CD4-positive, alpha-beta memory T cell (primary cell): ENCODE results near the gene ABCF1. TPM values are rescaled to one million over a fixed set of nuclear protein-coding genes. Genes with fewer than 3 reads are reported as not detected.

Source experiments
- CTCF ChIA-PET: fragments of 350-600 bp; sonication (Branson Sonifier 250); formaldehyde crosslinking; loops from one replicate; lab custom pipeline; 2021; ENCODE audit warnings: inconsistent platforms; ENCODE audit not compliant: partially characterized antibody; lab: Charles Lee
- POLR2A ChIA-PET: fragments of 350-600 bp; sonication (Branson Sonifier 250); formaldehyde crosslinking; loops from one replicate; lab custom pipeline; 2021; ENCODE audit not compliant: partially characterized antibody; lab: Charles Lee
- DNase-seq, 5 donors: peaks; one replicate each; pipeline versions ENCODE4 v3.0.0 to v3.0.0-alpha.2; 2020 to 2022; ENCODE audit warnings: mixed read lengths in 1 of 5
- H3K27ac ChIP-seq: one replicate; pipeline ENCODE4 v1.7.0; 2013; ENCODE audit warnings: low read depth, low read length
- H3K27me3 ChIP-seq: 2 replicates; pipeline ENCODE4 v1.7.0; 2013; ENCODE audit warnings: mild to moderate bottlenecking, low read length, moderate library complexity; ENCODE audit not compliant: insufficient read depth
- H3K36me3 ChIP-seq: 2 replicates; pipeline ENCODE4 v1.7.0; 2013; ENCODE audit warnings: mild to moderate bottlenecking, low read length, moderate library complexity; ENCODE audit not compliant: insufficient read depth
- H3K4me1 ChIP-seq: 2 replicates; pipeline ENCODE4 v1.7.0; 2013; ENCODE audit warnings: mild to moderate bottlenecking, low read length, moderate library complexity; ENCODE audit not compliant: insufficient read depth
- H3K4me3 ChIP-seq, 2 donors: one replicate each; pipeline ENCODE4 v1.7.0; 2013; ENCODE audit warnings: low read length in 2 of 2, mild to moderate bottlenecking in 1 of 2
- H3K9me3 ChIP-seq, 2 donors: one replicate each; pipeline ENCODE4 v1.7.0; 2013; ENCODE audit warnings: low read length in 2 of 2, control low read depth in 1 of 2; ENCODE audit not compliant: control insufficient read depth in 1 of 2
- H3K27ac Mint-ChIP-seq, 7 donors: one replicate each; pipeline ENCODE4 v1.8.0; 2020 to 2021; ENCODE audit warnings: mixed read lengths in 7 of 7, mild to moderate bottlenecking in 6 of 7, inconsistent platforms in 3 of 7, moderate library complexity in 3 of 7
- H3K27me3 Mint-ChIP-seq, 2 donors: one replicate each; pipeline ENCODE4 v1.8.0; 2020 to 2021; ENCODE audit warnings: mixed read lengths in 2 of 2
- H3K36me3 Mint-ChIP-seq, 2 donors: one replicate each; pipeline ENCODE4 v1.8.0; 2020 to 2021; ENCODE audit warnings: mixed read lengths in 2 of 2, inconsistent platforms in 1 of 2, mild to moderate bottlenecking in 1 of 2
- H3K4me1 Mint-ChIP-seq, 4 donors: one replicate each; pipeline ENCODE4 v1.8.0; 2020 to 2021; ENCODE audit warnings: mixed read lengths in 4 of 4, mild to moderate bottlenecking in 1 of 4
- H3K4me3 Mint-ChIP-seq, 8 donors: one replicate each; pipeline ENCODE4 v1.8.0; 2020 to 2021; ENCODE audit warnings: mixed read lengths in 8 of 8, mild to moderate bottlenecking in 7 of 8, moderate library complexity in 6 of 8, inconsistent platforms in 3 of 8
- H3K9me3 Mint-ChIP-seq, 8 donors: one replicate each; pipeline ENCODE4 v1.8.0; 2020 to 2021; ENCODE audit warnings: mixed read lengths in 8 of 8, mild to moderate bottlenecking in 5 of 8, inconsistent platforms in 3 of 8, moderate library complexity in 1 of 8
- intact Hi-C: fragments of 100-400 bp; cut with micrococcal nuclease; formaldehyde crosslinking; loops from one replicate; pipeline ENCODE4 v1.15.1; 2023
- polyA plus RNA-seq, 2 donors: library from polyadenylated mRNA; unstranded; fragments of 300-500 nt; fragmentation: Illumina TruSeq; gene quantifications; one replicate each; pipeline ENCODE4 v1.2.3, GENCODE V29; 2021
- total RNA-seq, 2 experiments: library from RNA; stranded (reverse); gene quantifications; one replicate each; pipeline ENCODE4 v1.2.3, GENCODE V29; 2021

The ABCF1 gene
- total and polyA plus RNA-seq, 4 experiments from 2014 or later, result 7.5 to 66.8 (median 53.7) TPM

GRCh38 chr6:30547454-30547853 lies 23.8 kb upstream of the ABCF1 start:
- peaks cover 35% of the 10 kb centered on the region for H3K36me3 ChIP-seq
- H3K4me3 ChIP-seq, result no peak overlapping the region
- no peak overlapping the region for H3K27ac ChIP-seq
- H3K4me1 ChIP-seq, result peaks cover 28% of the 10 kb centered on the region
- Mint-ChIP-seq H3K27ac (no peak overlapping the region), H3K4me1 (peaks cover 22 to 29% (median 27%) of the 10 kb centered on the region in 4 donors), H3K36me3 (peaks cover 41 to 59% of the 10 kb centered on the region in 2 donors), H3K9me3 (no peaks in the 10 kb centered on the region), H3K4me3 (no peak overlapping the region), H3K27me3 (no peaks in the 10 kb centered on the region)
- DNase-seq, result no peak
- H3K27me3 ChIP-seq, result no peaks in the 10 kb centered on the region
- H3K9me3 ChIP-seq, result no peaks in the 10 kb centered on the region
- ChIA-PET POLR2A (interaction anchor here (0.6 to 14.0 kb wide), 4 partner anchors 7 to 186 kb away, joined by 3 to 255 read pairs (median 72); partner anchors contain the start of genes GNL1, PPP1R10 and PRR3), CTCF (interaction anchor here (1.3 to 21.7 kb wide), 4 partner anchors 50 to 125 kb away, joined by 3 to 416 read pairs (median 171); partner anchors contain the start of gene DHX16)
- intact Hi-C loops, result no loop called here

- H3K4me1 Mint-ChIP-seq, result peaks cover 14 to 21% (median 20%) of the 10 kb centered on the region in 4 donors
- H3K27ac Mint-ChIP-seq, result peak overlapping the region; percentile 1 to 88 (median 60)
- no peaks in the 10 kb centered on the region for H3K9me3 Mint-ChIP-seq
- DNase-seq, result no peak
- Histone ChIP-seq H3K9me3 (no peaks in the 10 kb centered on the region), H3K4me3 (no peak overlapping the region), H3K36me3 (peaks cover 44% of the 10 kb centered on the region), H3K4me1 (peaks cover 19% of the 10 kb centered on the region), H3K27ac (no peak overlapping the region), H3K27me3 (no peaks in the 10 kb centered on the region)
- intact Hi-C loops, result no loop called here
- H3K27me3 Mint-ChIP-seq, result no peaks in the 10 kb centered on the region
- peaks cover 49 to 68% of the 10 kb centered on the region in 2 donors for H3K36me3 Mint-ChIP-seq
- H3K4me3 Mint-ChIP-seq, result no peak overlapping the region
- ChIA-PET POLR2A (interaction anchor here (2.0 to 14.0 kb wide), 2 partner anchors 55 to 67 kb away, joined by 10 to 255 read pairs; partner anchors contain the start of gene PPP1R10), CTCF (interaction anchor here (0.8 to 21.7 kb wide), 6 partner anchors 8 to 124 kb away, joined by 3 to 416 read pairs (median 4); partner anchors contain the start of gene DHX16)
These were observed 22.9 kb upstream of the ABCF1 start for GRCh38 chr6:30548375-30548774.

- peaks cover 0 to 1% of the 10 kb centered on the region in 2 donors for H3K27me3 Mint-ChIP-seq
- H3K27ac Mint-ChIP-seq, result peak overlapping the region; percentile 97 to 100 (median 100)
- peaks cover 30% of the 10 kb centered on the region for H3K4me1 ChIP-seq
- peaks cover 42% of the 10 kb centered on the region for H3K36me3 ChIP-seq
- H3K27ac ChIP-seq, result no peak overlapping the region
- H3K4me3 ChIP-seq, result no peak overlapping the region
- peaks cover 0 to 4% (median 0%) of the 10 kb centered on the region in 8 donors for H3K9me3 Mint-ChIP-seq
- intact Hi-C loops, result loop anchor here (10.0 kb wide), 1 partner anchor 350 kb away; the partner anchor contains the start of gene GTF2H4
- DNase-seq, result no peak
- H3K4me3 Mint-ChIP-seq, result peak overlapping the region; percentile 73 to 100 (median 99)
- no peaks in the 10 kb centered on the region for H3K27me3 ChIP-seq
- ChIA-PET CTCF (interaction anchor here (1.0 to 21.7 kb wide), 8 partner anchors 9 to 118 kb away, joined by 3 to 416 read pairs (median 4); partner anchors contain the start of gene DHX16), POLR2A (interaction anchor here (0.6 to 8.6 kb wide), 7 partner anchors 11 to 169 kb away, joined by 3 to 133 read pairs (median 48); partner anchors contain the start of gene ABCF1)
- H3K9me3 ChIP-seq, result no peaks in the 10 kb centered on the region
- H3K4me1 Mint-ChIP-seq, result peaks cover 25 to 57% (median 37%) of the 10 kb centered on the region in 4 donors
- peaks cover 35 to 76% of the 10 kb centered on the region in 2 donors for H3K36me3 Mint-ChIP-seq
These were observed 16.8 kb upstream of the ABCF1 start for GRCh38 chr6:30554404-30554803.

DNA sequence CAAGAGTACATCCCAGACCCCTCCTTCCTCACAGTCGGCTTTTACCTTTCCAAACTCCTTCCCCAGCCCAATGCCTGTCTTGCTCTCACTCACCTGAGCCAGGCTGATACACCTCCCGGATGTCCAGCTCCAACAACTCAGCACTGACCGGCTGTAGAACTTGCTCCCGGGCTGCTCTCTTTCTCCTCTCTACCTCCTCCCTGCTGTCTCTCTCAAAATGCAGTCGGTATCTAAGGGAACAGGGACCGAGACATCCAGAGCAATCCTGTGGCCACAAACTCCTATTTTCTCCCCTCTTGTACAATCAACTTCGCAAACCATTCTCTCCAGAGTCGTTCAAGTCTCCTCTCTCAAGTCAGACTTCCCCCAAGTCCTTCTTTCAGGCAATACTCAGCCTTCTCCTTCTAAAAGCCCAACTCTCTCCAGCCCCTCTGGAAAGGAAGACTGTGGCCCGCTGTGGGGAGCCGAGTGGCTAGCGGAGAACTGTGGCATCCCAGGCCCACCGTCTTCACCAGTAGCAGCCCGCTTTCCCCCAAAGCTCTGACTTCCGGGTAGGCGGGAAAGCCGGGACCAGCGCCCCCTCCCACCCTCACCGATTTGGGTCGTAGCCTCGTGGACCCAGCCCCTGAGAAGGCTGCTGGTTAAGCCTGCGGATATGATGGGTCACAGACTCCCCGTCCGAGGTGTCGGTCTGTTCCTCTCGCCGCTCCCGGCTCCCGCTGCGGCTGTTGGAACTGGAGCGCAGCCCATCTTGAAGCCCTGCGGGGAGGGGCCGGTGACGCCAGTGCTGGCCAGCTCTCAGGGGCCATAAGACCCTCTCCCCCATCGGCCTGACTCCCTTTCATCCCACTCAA lies 16.1 kb upstream of the ABCF1 start:
- H3K27ac Mint-ChIP-seq, result peak overlapping the region; percentile 97 to 100 (median 100)
- H3K36me3 ChIP-seq, result peaks cover 42% of the 10 kb centered on the region
- H3K9me3 ChIP-seq, result no peaks in the 10 kb centered on the region
- H3K27me3 ChIP-seq, result no peaks in the 10 kb centered on the region
- H3K36me3 Mint-ChIP-seq, result peaks cover 32 to 71% of the 10 kb centered on the region in 2 donors
- CTCF ChIA-PET, result interaction anchor here (1.0 to 21.7 kb wide), 6 partner anchors 8 to 117 kb away, joined by 3 to 416 read pairs (median 6); partner anchors contain the start of gene DHX16
- peak overlapping the region; percentile 96 for H3K27ac ChIP-seq
- peaks cover 0 to 4% (median 0%) of the 10 kb centered on the region in 8 donors for H3K9me3 Mint-ChIP-seq
- DNase-seq, result peak in 1 of 5 donors; percentile 22
- H3K27me3 Mint-ChIP-seq, result peaks cover 0 to 1% of the 10 kb centered on the region in 2 donors
- H3K4me3 Mint-ChIP-seq, result peak overlapping the region; percentile 97 to 100 (median 99)
- peak overlapping the region; percentile 47 to 99 for H3K4me3 ChIP-seq
- peaks cover 30% of the 10 kb centered on the region for H3K4me1 ChIP-seq
- intact Hi-C loops, result loop anchor here (5.0 to 10.0 kb wide), 2 partner anchors 228 to 350 kb away; partner anchors contain the start of genes GTF2H4 and TRIM39
- POLR2A ChIA-PET, result interaction anchor here (0.6 to 8.6 kb wide), 17 partner anchors 11 to 168 kb away, joined by 3 to 133 read pairs (median 5); partner anchors contain the start of genes ABCF1 and MRPS18B
- peaks cover 25 to 65% (median 38%) of the 10 kb centered on the region in 4 donors for H3K4me1 Mint-ChIP-seq

DNA sequence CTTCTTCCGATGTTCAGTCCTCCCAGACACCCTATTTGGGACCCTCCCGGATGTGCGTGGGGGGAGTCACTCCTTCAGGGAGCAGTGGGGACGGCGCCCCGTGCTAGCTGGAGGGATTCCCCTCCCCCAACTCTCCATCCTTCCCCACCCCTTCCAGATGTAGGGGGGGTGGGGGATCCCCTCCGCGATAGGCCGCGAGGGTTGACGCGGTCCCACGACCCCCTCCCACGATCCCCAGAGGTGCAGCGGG lies 15.5 kb upstream of the ABCF1 start:
- peak overlapping the region; percentile 47 to 99 for H3K4me3 ChIP-seq

DNA sequence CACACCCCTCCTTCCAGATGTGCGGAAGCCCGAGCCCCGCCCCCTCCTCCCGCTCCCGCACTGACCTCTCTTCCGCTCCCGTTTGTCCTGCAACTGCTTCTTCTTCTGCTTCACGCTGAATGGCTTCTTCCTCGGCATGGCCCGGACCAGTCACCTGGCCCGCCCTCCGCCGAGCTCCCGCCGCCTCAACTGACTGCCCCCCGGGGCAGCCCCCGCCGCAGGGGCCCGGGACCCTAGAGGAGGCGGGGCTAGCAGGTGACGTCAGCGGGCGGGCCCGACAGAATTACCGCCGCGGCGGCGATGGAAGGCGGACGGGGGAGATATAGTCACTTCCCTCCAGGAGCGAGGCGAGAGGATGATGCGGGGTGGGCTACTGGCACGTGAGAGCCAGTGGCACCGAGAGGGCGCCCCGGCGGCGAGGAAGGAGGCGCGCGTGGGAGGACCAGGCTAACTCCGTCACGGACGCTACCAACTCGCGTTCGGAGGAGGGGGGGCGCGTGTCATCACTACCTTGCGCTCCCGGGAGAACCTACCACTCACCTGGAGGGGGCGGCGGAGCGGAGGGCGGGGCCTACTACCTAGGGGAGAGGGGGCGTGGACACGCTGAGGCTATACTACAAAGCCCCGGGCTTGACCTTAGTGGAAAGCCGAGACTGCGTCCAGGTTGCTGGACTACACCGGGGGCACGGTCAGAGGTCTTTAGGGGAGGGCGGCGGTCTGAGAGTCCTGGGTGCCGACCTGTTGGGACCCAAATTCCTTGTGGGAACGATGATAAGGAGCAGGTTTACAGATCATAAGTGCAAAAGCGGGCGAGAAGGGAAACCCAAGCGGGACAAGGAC lies 15.0 kb upstream of the ABCF1 start, which contains the start of gene GNL1:
Gene GNL1 (minus strand): TSS at position 424 of the 840 bp plus-strand sequence. CDS start 286 bp downstream, at position 138.
- peak within 1 kb of the TSS; percentile 79 to 99 for H3K4me3 ChIP-seq
- intact Hi-C loops, result loop anchor here (1.0 to 10.0 kb wide), 9 partner anchors 14 to 349 kb away; partner anchors contain the start of genes ABCF1, DHX16, GTF2H4 and HLA-E
- H3K36me3 ChIP-seq, result peaks cover 33% of the 10 kb centered on the region
- H3K27ac Mint-ChIP-seq, result peak within 1 kb of the TSS; percentile 97 to 100 (median 100)
- peak; percentile 98 to 99 (median 99) for DNase-seq
- peak within 1 kb of the TSS; percentile 97 to 100 (median 99) for H3K4me3 Mint-ChIP-seq
- H3K4me1 Mint-ChIP-seq, result peaks cover 26 to 65% (median 38%) of the 10 kb centered on the region in 4 donors
- peaks cover 0 to 1% of the 10 kb centered on the region in 2 donors for H3K27me3 Mint-ChIP-seq
- H3K9me3 ChIP-seq, result no peaks in the 10 kb centered on the region
- ChIA-PET CTCF (interaction anchor here (0.6 to 21.7 kb wide), 4 partner anchors 14 to 177 kb away, joined by 3 to 416 read pairs (median 43); no protein-coding TSS in a partner anchor), POLR2A (interaction anchor here (0.7 to 8.6 kb wide), 23 partner anchors 10 to 165 kb away, joined by 3 to 133 read pairs (median 6); partner anchors contain the start of genes ABCF1, MDC1, MRPS18B and PPP1R10)
- H3K36me3 Mint-ChIP-seq, result peaks cover 21 to 60% of the 10 kb centered on the region in 2 donors
- H3K27me3 ChIP-seq, result no peaks in the 10 kb centered on the region
- H3K4me1 ChIP-seq, result peaks cover 30% of the 10 kb centered on the region
- H3K9me3 Mint-ChIP-seq, result peaks cover 0 to 4% (median 0%) of the 10 kb centered on the region in 8 donors
- peak within 1 kb of the TSS; percentile 96 for H3K27ac ChIP-seq

More for the DNA sequence above, 15.5 kb upstream of the ABCF1 start:
- no peaks in the 10 kb centered on the region for H3K9me3 ChIP-seq
- Mint-ChIP-seq H3K4me3 (peak overlapping the region; percentile 97 to 100 (median 99)), H3K27ac (peak overlapping the region; percentile 97 to 100 (median 100)), H3K9me3 (peaks cover 0 to 4% (median 0%) of the 10 kb centered on the region in 8 donors), H3K27me3 (peaks cover 0 to 1% of the 10 kb centered on the region in 2 donors), H3K36me3 (peaks cover 26 to 65% of the 10 kb centered on the region in 2 donors), H3K4me1 (peaks cover 25 to 65% (median 37%) of the 10 kb centered on the region in 4 donors)
- no peaks in the 10 kb centered on the region for H3K27me3 ChIP-seq
- CTCF ChIA-PET, result interaction anchor here (0.6 to 21.7 kb wide), 3 partner anchors 14 to 178 kb away, joined by 3 to 416 read pairs (median 83); no protein-coding TSS in a partner anchor
- intact Hi-C loops, result loop anchor here (1.0 to 10.0 kb wide), 9 partner anchors 13 to 349 kb away; partner anchors contain the start of genes ABCF1, DHX16, GTF2H4 and HLA-E
- peaks cover 38% of the 10 kb centered on the region for H3K36me3 ChIP-seq
- H3K27ac ChIP-seq, result peak overlapping the region; percentile 96
- H3K4me1 ChIP-seq, result peaks cover 30% of the 10 kb centered on the region
- POLR2A ChIA-PET, result interaction anchor here (1.0 to 8.6 kb wide), 14 partner anchors 11 to 129 kb away, joined by 3 to 133 read pairs (median 6); partner anchors contain the start of genes ABCF1 and MRPS18B
- no peak for DNase-seq
